ENCODE measurements around the gene KCTD19.

- TF ChIP-seq CTCF (conservative IDR thresholded peaks at IDR 0.05) (no peak), EZH2 (IDR thresholded peaks at IDR 0.05; ENCODE audit: low read depth) (no peak)
These were observed 63.3 kb downstream of the KCTD19 start for GRCh38 chr16:67263201-67263600.

Measured in PC-9 (cell line).